Measurements from ENCODE around the gene NRM.

GRCh38 chr6:30707281-30707850 lies 16.6 kb upstream of the NRM start:
- TF ChIP-seq CTCF (IDR thresholded peaks at IDR 0.05; ENCODE audit: insufficient read depth, low read length, poor library complexity, severe bottlenecking) (no peak), EZH2phosphoT487 (conservative IDR thresholded peaks at IDR 0.05; ENCODE audit: low read length) (no peak)

Measured in SU-DHL-6 (cell line).